Lower lobe of right lung (tissue), 2 donors: ENCODE results near the gene TMEM252. TPM values are rescaled to one million over a fixed set of nuclear protein-coding genes. Genes with fewer than 3 reads are reported as not detected.

Experiments
- ATAC-seq, 2 donors: fragments of 200-7000 bp; cut with Tn5 transposase; one replicate each; pipeline ENCODE4 v1.9.1; 2020 to 2022; ENCODE audit warnings: mild to moderate bottlenecking in 2 of 2, moderate library complexity in 2 of 2
- DNase-seq: peaks from one replicate; pipeline ENCODE4 v3.0.0-alpha.2; 2020
- H3K27ac ChIP-seq: fragments of 200-600 bp; one replicate; pipeline ENCODE4 v1.8.0; 2022
- H3K27me3 ChIP-seq: fragments of 200-600 bp; one replicate; pipeline ENCODE4 v1.8.0; 2022; ENCODE audit warnings: low read depth
- H3K36me3 ChIP-seq: fragments of 200-600 bp; one replicate; pipeline ENCODE4 v1.8.0; 2022; ENCODE audit warnings: mild to moderate bottlenecking
- H3K4me1 ChIP-seq: fragments of 200-600 bp; one replicate; pipeline ENCODE4 v1.8.0; 2022
- H3K4me3 ChIP-seq: fragments of 200-600 bp; one replicate; pipeline ENCODE4 v1.8.0; 2022; ENCODE audit warnings: mild to moderate bottlenecking
- H3K9me3 ChIP-seq: fragments of 200-600 bp; one replicate; pipeline ENCODE4 v1.8.0; 2022
- intact Hi-C: fragments of 100-400 bp; cut with DNase I; formaldehyde crosslinking; loops from one replicate; pipeline ENCODE4 v1.11.0; 2022
- total RNA-seq: library from RNA; stranded (reverse); fragmentation: NEBNext Ultra II Directional; extraction: Animal tissue kit (Norgen Biotek cat#: 25700); gene quantifications from one replicate; pipeline ENCODE4 v1.2.1, GENCODE V29; 2021
- TF ChIP-seq, protein P1 (sequence below): fragments of 200-600 bp; IDR thresholded peaks from one replicate; pipeline ENCODE4 v1.8.0; 2022; ENCODE audit warnings: antibody characterized with exemption, mild to moderate bottlenecking
- donor health status: DM: no; HTN: yes; CAD: no; lungs with severe emphysema.

The TMEM252 gene
- total RNA-seq, 1 donor from 2014 or later: 0.30 TPM

DNA sequence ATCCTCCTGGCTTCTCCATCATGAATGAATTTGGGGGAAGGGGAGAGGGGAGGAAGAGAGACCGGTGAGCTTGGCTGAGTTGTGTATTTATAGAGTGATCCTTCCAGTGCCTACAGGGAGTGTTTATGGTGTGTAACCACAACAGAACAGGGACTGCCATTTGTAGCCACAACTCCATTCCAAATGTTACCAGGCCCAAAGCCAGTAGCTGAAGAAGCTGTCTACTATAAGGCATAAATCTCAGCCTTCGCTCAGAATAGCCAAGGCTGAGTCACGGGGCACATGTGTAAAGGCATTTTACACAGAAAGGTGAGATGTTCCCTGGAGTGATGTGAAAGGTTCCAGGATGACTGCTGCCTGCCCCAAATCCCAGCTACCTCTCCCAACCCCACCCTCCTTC, 2.5 kb downstream of the TMEM252 start:
- Histone ChIP-seq H3K4me3 (no peak overlapping the region), H3K4me1 (peaks cover 11% of the 10 kb centered on the region), H3K27ac (no peak overlapping the region), H3K36me3 (no peaks in the 10 kb centered on the region), H3K27me3 (no peaks in the 10 kb centered on the region), H3K9me3 (no peaks in the 10 kb centered on the region)
- ATAC-seq (peak; percentile 14 to 41), DNase-seq (no peak)
- intact Hi-C loops: no loop called here
- TF ChIP-seq, protein P1, sequence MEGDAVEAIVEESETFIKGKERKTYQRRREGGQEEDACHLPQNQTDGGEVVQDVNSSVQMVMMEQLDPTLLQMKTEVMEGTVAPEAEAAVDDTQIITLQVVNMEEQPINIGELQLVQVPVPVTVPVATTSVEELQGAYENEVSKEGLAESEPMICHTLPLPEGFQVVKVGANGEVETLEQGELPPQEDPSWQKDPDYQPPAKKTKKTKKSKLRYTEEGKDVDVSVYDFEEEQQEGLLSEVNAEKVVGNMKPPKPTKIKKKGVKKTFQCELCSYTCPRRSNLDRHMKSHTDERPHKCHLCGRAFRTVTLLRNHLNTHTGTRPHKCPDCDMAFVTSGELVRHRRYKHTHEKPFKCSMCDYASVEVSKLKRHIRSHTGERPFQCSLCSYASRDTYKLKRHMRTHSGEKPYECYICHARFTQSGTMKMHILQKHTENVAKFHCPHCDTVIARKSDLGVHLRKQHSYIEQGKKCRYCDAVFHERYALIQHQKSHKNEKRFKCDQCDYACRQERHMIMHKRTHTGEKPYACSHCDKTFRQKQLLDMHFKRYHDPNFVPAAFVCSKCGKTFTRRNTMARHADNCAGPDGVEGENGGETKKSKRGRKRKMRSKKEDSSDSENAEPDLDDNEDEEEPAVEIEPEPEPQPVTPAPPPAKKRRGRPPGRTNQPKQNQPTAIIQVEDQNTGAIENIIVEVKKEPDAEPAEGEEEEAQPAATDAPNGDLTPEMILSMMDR: no peak

- Histone ChIP-seq H3K27ac (no peak overlapping the region), H3K36me3 (no peaks in the 10 kb centered on the region), H3K9me3 (no peaks in the 10 kb centered on the region), H3K4me3 (no peak overlapping the region), H3K4me1 (peaks cover 11% of the 10 kb centered on the region), H3K27me3 (no peaks in the 10 kb centered on the region)
- ATAC-seq: peak in 1 of 2 donors; percentile 34
- intact Hi-C loops: no loop called here
- no peak for DNase-seq
- TF ChIP-seq, protein P1: no peak
Observed at GRCh38 chr9:68537616-68537880, 3.1 kb downstream of the TMEM252 start.

- no peak for ATAC-seq
- TF ChIP-seq, protein P1: no peak
- H3K27ac ChIP-seq: peak overlapping the region; percentile 47
Observed at GRCh38 chr9:68536876-68537615, 3.6 kb downstream of the TMEM252 start.

GRCh38 chr9:68533678-68534077, 7.0 kb downstream of the TMEM252 start:
- Histone ChIP-seq H3K4me3 (no peak overlapping the region), H3K27ac (no peak overlapping the region), H3K27me3 (no peaks in the 10 kb centered on the region), H3K4me1 (no peaks in the 10 kb centered on the region), H3K36me3 (no peaks in the 10 kb centered on the region), H3K9me3 (no peaks in the 10 kb centered on the region)
- intact Hi-C loops: no loop called here
- TF ChIP-seq, protein P1: no peak
- DNase-seq (no peak), ATAC-seq (no peak)

More at GRCh38 chr9:68536876-68537615, 3.6 kb downstream of the TMEM252 start:
- Histone ChIP-seq H3K4me1 (peaks cover 11% of the 10 kb centered on the region), H3K27me3 (no peaks in the 10 kb centered on the region), H3K4me3 (no peak overlapping the region), H3K36me3 (no peaks in the 10 kb centered on the region), H3K9me3 (no peaks in the 10 kb centered on the region)
- DNase-seq: no peak
- intact Hi-C loops: no loop called here

DNA sequence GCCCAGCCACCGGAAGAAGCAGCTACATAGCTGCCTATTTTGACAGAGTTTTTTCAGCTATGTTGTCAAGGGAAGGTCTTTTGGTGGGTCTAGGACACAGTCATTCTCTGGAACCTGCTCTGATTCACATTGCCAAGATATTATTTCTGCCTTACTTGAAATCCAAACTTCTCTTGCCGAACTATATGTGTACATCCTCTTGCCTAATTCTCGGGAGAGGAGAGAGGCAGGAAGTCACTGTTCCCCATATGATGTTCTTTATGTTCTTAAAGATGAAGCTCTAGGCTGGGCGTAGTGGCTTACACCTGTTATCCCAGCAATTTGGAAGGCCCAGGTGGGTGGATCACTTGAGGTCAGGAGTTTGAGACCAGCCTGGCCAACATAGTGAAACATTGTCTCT, 8.6 kb downstream of the TMEM252 start:
- H3K9me3 ChIP-seq: no peaks in the 10 kb centered on the region
- intact Hi-C loops: no loop called here
- peak overlapping the region; percentile 15 for H3K27ac ChIP-seq
- no peaks in the 10 kb centered on the region for H3K27me3 ChIP-seq
- TF ChIP-seq, protein P1: no peak
- no peaks in the 10 kb centered on the region for H3K36me3 ChIP-seq
- DNase-seq: no peak
- H3K4me3 ChIP-seq: no peak overlapping the region
- ATAC-seq: no peak
- no peaks in the 10 kb centered on the region for H3K4me1 ChIP-seq
